SK-N-SH treated with all-trans-retinoic acid at 6 μM for 48 hours (cell line): ENCODE results near the gene C11orf58.

Experiments
- PPARA ChIP-seq: fragments of 250-450 bp; sonication (Bioruptor Pico); IDR thresholded peaks from 2 replicates; pipeline ENCODE4 v1.5.0; 2020; ENCODE audit warnings: mild to moderate bottlenecking, borderline replicate concordance
- ZNF70 ChIP-seq: fragments of 450-650 bp; formaldehyde crosslinking; IDR thresholded peaks from 2 replicates; pipeline ENCODE4 v1.5.0; 2020; ENCODE audit warnings: mild to moderate bottlenecking, moderate library complexity

DNA sequence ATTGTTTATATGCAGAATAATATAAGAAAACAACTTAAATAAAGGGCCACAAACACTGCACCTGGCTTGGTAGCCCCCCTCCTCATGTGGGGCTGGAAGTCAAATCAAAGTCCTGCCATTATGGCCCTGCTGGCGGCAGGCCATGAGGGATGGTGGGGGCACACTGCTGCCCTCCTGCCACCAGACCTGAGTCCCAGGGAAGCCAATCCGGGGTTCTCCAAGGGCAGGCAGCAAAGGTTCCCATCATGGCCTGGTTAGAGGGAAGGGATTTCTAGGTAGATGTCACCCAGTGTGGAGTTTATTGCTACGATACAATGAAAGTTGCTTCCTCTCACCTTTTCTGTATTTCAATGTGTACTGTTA is 39.1 kb downstream of the C11orf58 start:
- TF ChIP-seq PPARA (CRISPR knock-in tag) (no peak), ZNF70 (no peak)
